GM19397 (cell line): ENCODE measurements around the gene ATAD3C.

Experiments used
- ATAC-seq: cut with Tn5 transposase; IDR thresholded peaks from one replicate; pipeline ENCODE4 v1.9.1; 2021; ENCODE audit warnings: mild to moderate bottlenecking, moderate library complexity; ENCODE audit not compliant: unreplicated experiment

ATAD3C gene

GRCh38 chr1:1430114-1430982 lies 19.1 kb upstream of the ATAD3C start:
- ATAC-seq: no peak

- no peak for ATAC-seq
These were observed 18.3 kb upstream of the ATAD3C start for GRCh38 chr1:1430992-1431844.

GRCh38 chr1:1431845-1432273 lies 17.6 kb upstream of the ATAD3C start:
- no peak for ATAC-seq

GRCh38 chr1:1432274-1432950 lies 17.1 kb upstream of the ATAD3C start:
- no peak for ATAC-seq

GRCh38 chr1:1432951-1433803 lies 16.3 kb upstream of the ATAD3C start:
- no peak for ATAC-seq

GRCh38 chr1:1433804-1434130 lies 15.7 kb upstream of the ATAD3C start:
- ATAC-seq: no peak

GRCh38 chr1:1434131-1434823 lies 15.2 kb upstream of the ATAD3C start:
- no peak for ATAC-seq

- ATAC-seq: no peak
These were observed 14.7 kb upstream of the ATAD3C start for GRCh38 chr1:1434824-1435105.

- ATAC-seq: peak; percentile 39
These were observed 14.2 kb upstream of the ATAD3C start, which contains the start of gene VWA1 for GRCh38 chr1:1435106-1435903. Gene VWA1 (plus strand): TSS chr1:1435690. CDS start chr1:1435749, 59 bp downstream.

GRCh38 chr1:1435911-1436629 lies 13.4 kb upstream of the ATAD3C start:
- ATAC-seq: peak; percentile 3

- no peak for ATAC-seq
These were observed 12.9 kb upstream of the ATAD3C start for GRCh38 chr1:1436630-1437032.

GRCh38 chr1:1437033-1437903 lies 12.2 kb upstream of the ATAD3C start:
- ATAC-seq: no peak

- no peak for ATAC-seq
These were observed 11.5 kb upstream of the ATAD3C start for GRCh38 chr1:1437904-1438376.

- ATAC-seq: no peak
These were observed 10.7 kb upstream of the ATAD3C start for GRCh38 chr1:1438531-1439381.

- no peak for ATAC-seq
These were observed 9.8 kb upstream of the ATAD3C start for GRCh38 chr1:1439546-1440261.
